ENCODE data around the gene CCDC85A.

Gene CCDC85A

DNA sequence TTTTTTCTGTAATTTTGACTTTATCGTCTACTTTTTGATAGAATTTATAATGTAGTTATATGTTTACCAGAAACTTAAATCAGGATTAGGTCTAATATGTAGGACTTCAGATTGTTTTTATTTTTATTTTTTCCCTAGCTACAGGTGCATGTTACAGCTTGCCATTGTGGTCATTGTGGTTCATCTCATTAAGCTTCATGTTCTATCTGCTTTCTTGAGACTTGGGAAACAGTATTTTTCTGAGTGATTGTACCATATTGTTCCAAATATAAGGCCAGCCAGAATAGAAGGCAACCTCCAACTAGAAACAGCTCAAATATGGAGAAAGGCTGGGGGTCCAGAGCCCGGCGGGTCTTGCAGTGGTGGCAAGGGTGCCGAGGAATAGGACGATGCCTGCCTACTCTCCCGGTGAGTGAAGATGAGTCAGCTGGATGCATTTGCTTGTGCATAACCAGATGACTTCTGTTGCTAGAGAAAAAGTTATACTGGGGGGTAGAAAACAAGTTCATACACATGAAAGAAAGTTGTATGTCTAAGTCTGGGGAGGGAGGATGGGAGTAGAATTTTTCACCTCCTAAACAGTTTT lies 188.4 kb downstream of the CCDC85A start:
- no peak for DNase-seq (ENCODE audit: low spot score)

DNA sequence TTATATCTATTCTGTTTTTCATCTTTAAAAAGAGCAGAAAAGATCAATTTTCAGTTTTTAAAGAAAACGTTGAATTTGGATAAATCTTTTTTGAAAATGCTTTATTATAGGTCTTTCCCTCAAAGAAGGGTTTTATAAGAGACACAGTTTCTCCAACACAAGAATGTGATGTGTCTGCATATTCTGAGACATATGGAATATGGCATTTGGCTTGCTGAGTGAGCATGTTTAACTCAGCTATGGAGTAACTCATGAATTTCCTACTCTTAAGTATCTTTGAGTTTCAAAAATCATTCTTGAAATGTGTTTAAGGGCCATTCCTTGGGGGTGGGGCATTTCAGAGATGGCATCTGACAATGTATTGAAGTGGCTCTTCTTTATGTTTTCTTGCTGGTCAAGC lies 191.5 kb downstream of the CCDC85A start:
- DNase-seq (ENCODE audit: low spot score), result no peak

DNA sequence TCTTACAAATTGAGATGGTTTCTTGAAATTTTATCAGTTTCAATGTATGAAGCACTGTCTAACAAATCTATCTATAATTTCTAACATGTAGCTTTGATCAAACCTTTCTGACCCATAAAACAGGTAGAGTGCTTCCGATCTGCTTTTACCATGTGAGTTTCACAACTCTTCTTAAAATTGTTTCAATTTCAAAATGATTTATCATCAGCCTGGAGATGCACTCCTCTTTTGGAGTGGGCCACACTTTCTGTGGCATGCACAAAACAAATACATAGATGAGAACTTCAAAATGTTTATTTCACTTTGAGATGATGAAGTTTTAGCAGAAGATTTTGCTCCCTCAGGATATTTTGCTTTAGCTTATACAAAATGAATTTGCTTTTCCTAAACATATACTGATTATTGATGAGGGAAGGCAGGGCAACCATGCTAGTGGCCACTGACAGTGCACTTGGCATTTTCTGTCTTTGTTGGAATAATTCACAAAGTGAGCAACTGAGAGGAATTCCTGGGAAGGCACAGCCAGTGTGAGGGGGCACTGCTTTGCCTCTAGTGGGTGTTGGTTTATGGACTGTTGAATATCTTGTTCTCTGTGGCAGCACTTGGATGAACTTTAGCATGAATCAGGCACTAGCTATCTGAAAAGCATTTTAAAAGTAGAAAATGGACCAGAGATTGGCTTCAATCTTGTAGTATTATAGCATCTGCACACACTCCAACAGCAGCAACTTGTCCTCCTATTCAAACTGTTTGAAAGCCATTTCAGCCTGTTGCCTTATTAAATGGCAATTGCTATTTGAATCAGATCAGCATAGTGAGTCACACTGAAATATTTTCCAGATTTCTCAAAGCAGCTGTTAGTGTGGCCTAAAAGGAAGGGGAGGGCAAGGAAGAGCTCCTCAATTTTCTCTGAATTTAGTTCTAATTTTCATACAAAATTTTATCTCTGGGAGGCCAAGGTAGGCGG lies 193.2 kb downstream of the CCDC85A start:
- no peak for DNase-seq (ENCODE audit: low spot score)

DNA sequence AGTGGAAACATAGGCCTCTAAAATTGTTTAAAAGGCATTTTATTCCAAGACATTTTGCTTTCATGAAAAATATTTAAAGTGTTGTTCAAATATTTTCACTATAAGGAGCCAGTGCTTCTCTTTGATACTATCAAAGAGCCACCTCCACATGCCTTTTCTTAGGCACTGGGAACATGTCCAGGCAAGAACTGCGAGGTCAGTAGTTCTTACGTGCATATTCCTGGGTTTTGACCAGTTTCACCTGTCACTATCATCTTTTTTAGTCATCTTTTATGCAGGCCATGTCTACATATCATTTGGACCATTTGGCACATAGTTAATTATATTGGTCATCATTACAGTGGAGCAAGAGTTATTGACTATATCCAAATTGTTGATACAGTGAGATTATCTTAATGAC lies 195.3 kb downstream of the CCDC85A start:
- DNase-seq (ENCODE audit: low spot score), result no peak

DNA sequence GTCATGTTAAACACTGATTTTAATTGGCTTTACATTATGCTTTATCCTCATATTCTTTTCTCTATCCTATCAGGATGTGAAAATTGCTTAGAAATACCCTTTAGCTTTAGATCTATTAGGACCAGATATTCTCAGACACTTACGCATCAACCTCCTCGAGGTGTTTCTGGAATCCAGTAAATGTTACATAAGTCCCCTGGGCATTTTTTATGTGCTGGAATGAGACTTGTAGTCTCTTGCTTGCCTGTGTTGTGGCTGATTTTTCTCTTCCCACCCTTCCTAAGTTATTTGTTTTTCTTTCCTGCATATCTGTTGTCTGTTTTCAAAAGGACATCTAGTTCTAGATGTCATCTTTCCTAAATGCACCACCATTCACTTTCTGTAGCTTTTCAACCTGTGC lies 197.1 kb downstream of the CCDC85A start:
- DNase-seq (ENCODE audit: low spot score), result no peak

DNA sequence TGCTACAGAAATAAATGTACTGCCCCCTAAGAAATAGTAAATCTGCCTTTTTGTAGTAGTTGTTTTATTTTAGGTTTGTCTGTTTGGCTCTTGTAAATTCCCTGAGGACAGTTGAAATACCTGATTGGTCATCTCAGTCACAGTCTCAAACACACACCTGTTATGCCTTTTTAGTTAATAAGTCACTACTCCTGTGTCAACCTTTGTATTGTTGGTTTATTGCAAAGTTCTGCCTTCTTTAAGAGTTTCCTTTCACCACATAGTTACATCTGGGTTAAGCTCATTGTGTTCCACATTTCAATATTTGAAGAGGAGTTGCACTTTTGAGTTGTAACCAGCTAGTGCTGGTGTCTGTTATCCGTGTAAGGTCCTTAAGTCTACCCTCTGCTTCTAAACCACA lies 198.7 kb downstream of the CCDC85A start:
- DNase-seq (ENCODE audit: low spot score), result no peak

DNA sequence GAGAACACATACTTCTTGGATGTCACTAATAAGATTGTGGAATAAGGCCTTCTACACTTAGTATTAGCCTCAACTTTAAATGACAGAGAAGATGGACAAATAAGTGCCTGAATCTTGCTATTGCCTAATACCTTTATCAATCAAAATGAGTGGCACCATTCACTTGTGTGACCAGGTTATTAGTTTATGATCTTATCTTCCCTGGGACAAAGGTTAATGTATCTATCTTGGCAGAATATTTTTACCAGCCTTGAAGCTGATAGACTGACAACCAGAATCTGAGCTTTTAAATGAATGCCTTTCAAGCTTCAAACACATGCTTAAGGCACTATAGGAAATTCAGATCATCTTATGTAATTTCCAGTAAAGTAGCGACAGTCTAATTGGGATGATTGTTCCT lies 202.9 kb downstream of the CCDC85A start:
- no peak for DNase-seq (ENCODE audit: low spot score)

DNA sequence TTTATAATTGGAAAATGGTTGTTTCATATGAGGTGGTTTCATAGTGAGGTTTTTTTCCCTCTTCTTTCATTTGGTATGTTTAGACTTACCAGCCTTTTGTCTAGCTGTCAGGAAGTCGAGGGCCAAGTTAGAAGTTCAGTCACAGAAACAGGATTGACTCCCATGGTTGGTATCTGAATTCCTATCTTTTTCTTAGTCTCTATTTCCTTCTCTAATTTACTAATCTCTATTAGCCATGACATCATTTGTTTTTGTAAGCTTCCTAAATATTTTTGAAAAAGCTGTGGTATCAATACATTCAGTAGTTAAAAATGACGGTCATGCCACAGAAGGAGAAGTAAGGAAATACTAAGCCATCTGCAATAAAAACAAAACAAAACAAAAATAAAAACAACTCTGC lies 206.9 kb downstream of the CCDC85A start:
- DNase-seq (ENCODE audit: low spot score), result no peak

DNA sequence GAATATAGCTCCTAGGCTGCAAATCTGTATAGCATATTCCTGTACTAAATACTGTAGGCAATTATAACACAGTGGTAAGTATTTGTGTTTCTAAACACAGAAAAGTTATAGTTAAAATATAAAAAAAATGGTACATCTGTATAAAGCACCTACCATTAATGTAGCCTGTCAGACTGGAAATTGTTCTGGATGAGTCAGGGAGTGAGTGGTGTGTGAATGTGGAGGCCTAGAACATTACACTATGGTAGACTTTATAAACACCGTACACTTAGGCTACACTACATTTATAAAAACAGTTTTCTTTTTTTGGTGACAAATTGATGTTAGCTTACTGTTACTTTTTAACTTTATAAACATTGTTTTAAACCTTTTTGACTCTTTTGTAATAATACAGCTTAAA lies 226.3 kb downstream of the CCDC85A start:
- DNase-seq (ENCODE audit: low spot score), result no peak

DNA sequence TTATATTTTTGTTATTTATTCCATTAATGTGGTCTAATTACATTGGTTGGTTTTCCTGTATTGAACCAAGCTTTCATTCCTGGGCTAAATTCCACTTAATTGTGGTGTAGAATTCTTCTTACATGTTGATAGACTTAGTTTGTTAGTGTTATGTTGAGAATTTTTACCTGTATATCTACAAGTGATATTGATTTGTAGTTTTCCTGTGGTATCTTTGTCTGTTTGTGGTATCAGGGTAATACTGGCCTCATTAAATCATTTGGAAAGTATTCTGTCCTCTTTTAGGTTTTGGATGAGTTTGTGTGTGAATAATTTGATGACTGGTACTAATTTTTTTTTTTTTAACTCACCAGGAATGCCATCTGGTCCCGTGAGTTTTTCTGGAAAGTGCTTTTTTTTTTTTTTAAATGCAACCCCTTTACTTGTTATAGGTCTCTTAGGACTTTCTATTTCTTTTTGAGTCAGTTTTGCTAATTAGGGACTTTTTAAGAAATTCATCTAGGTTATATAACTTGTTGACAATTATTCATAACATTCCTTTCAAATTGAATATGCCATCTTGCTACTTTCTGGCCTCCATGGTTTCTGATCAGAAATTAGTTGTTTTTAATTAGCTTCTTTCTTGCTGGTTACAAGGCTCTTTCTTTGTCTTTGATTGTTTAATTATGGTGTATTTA lies 232.8 kb downstream of the CCDC85A start:
- no peak for DNase-seq (ENCODE audit: low spot score)
